WI38 (cell line): ENCODE measurements around the gene LRRC14B.

Experiments
- H3K4me3 ChIP-seq: 2 replicates; pipeline ENCODE4 v1.5.1; 2011; ENCODE audit warnings: low read depth, mild to moderate bottlenecking, control low read depth, low read length
- TF ChIP-seq, protein P1 (sequence below): IDR thresholded peaks from 2 replicates; pipeline ENCODE4 v1.5.1; 2012; ENCODE audit warnings: low read depth, mild to moderate bottlenecking, control low read depth, low read length

LRRC14B gene

DNA sequence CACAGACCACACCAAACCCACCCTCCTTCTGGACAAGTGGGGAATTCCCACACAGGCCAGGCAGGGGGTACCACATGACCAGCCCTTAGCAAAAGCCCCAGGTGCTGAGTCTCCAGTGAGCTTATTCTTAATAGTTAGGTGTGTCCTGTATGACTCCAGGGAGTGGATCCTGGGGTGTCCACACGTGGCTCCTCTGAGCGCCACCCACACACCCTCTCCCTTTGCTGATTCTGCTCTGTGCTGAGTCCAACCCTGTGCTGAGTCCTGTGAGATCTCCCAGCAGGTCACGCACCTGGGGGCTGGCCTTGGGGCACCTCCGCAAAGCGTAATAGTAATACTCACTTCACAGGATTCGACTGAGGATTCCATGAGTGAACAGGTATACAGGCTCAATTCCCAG lies 12.7 kb downstream of the LRRC14B start:
- H3K4me3 ChIP-seq = no peak overlapping the region
- TF ChIP-seq, protein P1, sequence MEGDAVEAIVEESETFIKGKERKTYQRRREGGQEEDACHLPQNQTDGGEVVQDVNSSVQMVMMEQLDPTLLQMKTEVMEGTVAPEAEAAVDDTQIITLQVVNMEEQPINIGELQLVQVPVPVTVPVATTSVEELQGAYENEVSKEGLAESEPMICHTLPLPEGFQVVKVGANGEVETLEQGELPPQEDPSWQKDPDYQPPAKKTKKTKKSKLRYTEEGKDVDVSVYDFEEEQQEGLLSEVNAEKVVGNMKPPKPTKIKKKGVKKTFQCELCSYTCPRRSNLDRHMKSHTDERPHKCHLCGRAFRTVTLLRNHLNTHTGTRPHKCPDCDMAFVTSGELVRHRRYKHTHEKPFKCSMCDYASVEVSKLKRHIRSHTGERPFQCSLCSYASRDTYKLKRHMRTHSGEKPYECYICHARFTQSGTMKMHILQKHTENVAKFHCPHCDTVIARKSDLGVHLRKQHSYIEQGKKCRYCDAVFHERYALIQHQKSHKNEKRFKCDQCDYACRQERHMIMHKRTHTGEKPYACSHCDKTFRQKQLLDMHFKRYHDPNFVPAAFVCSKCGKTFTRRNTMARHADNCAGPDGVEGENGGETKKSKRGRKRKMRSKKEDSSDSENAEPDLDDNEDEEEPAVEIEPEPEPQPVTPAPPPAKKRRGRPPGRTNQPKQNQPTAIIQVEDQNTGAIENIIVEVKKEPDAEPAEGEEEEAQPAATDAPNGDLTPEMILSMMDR = no peak

DNA sequence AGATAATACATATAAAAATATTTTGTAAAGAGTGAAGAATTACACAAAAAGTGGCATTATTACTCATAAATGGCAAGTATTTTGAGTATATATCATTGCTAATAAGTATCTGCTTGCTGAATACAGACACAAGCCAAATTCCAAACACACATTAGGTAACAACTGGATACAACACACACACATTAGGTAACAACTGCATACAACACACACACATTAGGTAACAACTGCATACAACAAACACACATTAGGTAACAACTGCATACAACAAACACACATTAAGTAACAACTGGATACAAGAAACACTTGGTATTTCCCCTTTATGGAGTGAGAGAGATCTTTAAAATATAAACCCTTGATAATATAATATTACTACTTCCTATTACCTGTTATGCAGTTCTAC lies 13.2 kb downstream of the LRRC14B start:
- no peak overlapping the region for H3K4me3 ChIP-seq
- TF ChIP-seq, protein P1 = no peak

DNA sequence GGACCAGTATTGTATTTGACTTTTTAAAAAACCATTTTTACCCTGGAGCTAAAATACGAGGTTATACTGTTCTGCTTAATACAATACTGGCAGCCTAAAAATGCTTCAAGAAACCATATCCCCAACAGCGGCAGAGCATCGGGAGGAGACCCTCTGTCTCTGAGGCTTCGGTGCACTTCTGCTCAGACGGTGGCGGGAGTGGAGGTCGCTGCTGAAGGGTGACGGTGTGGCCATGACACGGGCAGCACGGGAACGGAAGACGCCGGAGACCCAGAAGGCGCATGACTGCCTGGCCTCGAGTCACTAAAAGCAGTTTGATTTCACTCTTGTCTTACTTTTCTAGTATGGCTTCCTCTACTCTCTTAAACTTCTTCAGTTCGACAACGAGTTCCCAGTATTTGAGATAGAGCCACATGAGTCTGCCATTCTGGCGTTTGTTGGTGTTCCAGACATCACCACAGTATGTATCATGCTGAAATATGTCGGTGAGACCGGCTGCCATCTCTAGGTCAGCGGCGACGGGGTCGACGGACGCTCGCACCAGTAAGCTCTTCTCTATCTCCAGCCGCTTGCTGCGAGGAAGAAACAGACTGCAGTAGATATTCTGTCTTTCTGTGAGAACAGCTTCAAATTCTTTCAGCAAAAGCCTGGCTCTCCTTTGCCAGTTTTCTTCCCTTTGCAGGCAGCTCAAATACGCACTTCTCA lies 13.8 kb downstream of the LRRC14B start:
- TF ChIP-seq, protein P1 = no peak

DNA sequence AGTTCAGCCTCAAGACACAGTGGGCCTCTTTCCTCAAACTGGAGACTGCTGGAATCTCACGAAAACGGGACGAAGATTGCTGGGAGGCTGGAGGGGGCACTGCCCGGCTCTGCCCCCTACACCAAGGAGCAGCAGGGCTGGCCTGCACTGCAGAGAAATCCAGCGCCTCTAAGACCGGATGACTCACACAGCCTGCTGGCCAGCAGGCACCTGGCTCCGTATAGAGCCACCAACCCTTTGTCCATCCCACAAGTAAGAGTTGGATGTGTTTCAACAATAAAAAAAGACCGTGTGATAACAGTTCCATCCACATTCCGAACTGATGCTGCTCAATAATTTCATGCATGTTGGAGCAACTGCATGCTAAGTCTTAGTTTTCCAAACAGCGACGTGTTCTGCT lies 15.1 kb downstream of the LRRC14B start:
- TF ChIP-seq, protein P1 = no peak

More for the DNA sequence above, 13.8 kb downstream of the LRRC14B start:
- no peak overlapping the region for H3K4me3 ChIP-seq

DNA sequence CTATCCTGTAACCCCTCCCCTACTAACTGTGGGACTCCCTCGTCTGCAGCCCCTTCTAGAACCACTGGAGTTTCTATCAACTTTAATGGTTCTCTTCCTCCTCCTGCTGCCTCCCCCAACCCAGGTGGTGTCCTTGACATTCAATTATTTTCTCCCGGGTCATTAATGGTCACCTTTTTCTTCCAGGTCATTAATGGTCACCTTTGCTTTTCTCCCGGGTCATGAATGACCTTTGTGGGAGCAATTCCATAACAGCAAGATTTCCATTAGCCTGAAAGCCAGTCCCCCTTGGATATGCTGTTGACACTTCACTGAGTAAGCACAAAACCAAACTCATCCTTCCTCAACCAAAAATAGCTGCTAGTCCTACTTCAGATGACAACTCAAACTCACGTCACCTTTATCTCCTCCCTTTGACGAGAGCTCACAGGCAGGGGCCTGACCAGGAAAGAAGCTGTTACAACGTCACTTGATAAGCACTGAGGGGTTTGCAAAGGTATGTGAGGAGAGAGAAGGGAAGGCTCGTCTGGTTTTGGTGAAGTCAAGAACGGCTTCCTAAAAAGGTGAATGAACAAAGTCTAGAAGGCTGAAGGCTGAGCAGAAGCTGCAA lies 15.7 kb downstream of the LRRC14B start:
- no peak overlapping the region for H3K4me3 ChIP-seq
- TF ChIP-seq, protein P1 = no peak

More for the DNA sequence above, 15.1 kb downstream of the LRRC14B start:
- H3K4me3 ChIP-seq = no peak overlapping the region

DNA sequence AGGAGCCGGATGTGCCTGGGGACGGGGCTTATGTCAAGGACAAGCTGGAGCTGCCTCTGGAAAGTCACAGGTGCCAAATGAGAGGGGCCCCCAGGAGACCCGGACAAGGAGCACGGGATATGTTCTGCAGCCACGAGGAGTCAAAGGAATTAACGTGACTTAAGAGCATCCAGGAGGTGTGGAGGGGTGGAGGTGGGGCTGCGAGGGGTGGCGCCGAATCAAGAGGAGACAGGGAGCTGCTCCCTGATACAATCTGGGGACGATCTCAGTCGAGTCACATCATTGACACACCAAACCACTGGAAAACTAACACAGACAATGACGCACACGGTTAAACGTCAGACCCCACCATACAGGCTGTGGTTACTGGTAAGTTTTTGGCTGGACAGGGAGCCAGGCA lies 16.3 kb downstream of the LRRC14B start:
- no peak overlapping the region for H3K4me3 ChIP-seq
- TF ChIP-seq, protein P1 = no peak

DNA sequence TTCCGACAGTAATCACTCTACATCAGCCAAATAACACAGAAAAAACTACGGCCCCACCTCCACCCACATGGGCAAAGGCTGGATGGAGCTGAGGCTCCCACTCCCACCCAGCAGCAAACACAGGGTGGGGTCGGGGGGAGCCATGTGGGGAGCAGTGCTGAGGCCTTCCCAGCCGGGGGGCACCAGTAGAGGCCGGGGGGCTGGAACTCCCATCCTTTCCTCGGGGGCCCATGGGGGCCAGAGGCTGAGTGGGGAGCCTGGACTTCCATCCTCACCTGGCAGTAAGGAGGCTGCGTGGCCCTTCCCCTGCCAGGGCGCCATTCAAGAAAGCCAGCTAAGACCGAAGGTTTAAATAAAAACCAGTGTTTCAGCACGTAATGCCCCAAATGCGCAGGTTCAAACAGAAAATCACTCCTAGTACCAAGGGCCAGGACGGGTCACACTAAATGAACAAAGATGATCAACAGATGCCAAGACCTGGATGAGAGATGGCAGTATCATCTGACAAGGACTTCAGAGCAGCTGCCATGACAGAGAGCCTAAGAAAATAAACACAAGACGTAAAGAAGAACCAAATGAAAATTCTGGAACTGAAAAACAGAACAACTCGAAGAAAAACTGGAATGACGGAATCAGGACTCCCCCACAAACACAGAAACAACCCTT lies 17.3 kb downstream of the LRRC14B start:
- H3K4me3 ChIP-seq = no peak overlapping the region
- TF ChIP-seq, protein P1 = no peak
